Spleen (tissue), 7 donors: Measurements from ENCODE around the gene CYTIP.

ENCODE experiments used
- POLR2AphosphoS5 ChIP-seq, 3 donors: sonication (generic); formaldehyde crosslinking; IDR thresholded peaks; one replicate each; pipeline ENCODE4 v1.5.1; 2017; ENCODE audit warnings: antibody characterized with exemption in 3 of 3
- TF ChIP-seq, protein P1 (sequence below), 11 experiments: fragments of 200-600 bp in 7 of 11; fragments of 450-650 bp in 4 of 11; sonication (generic) in 4 of 11; IDR thresholded peaks in 8 of 11; conservative IDR thresholded peaks in 3 of 11; 1 replicate in 7 of 11; 2 replicates in 4 of 11; pipeline versions ENCODE4 v1.4.0 to v1.8.0; 2016 to 2021; ENCODE audit warnings: antibody characterized with exemption in 11 of 11, inconsistent platforms in 4 of 11, mild to moderate bottlenecking in 1 of 11
- donor health status: DM: no; HTN: no; CAD: no; lungs with moderate emphysema.
- donor health status: DM: no; HTN: no; CAD: no.
- donor health status: DM: no; HTN: no; CAD: no.

DNA sequence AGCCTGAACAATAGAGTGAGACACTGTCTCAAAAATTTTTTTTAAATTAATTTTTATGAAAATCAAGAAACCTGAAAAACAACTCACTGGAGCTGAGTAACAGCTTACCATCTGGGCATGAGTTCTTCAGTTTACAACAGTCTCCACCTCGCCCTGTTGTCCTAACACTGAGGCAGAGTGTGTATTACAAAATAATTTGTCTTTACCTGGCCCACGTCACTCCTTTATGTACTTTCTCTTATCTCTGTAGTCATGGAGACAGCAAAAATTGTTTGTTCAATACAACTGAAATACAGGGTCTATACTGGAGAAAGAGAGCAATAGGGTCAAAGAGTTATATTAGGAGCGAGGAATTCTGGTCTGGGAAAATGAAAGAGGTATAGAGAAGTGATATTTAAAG is 48.1 kb downstream of the CYTIP start:
- TF ChIP-seq, protein P1, sequence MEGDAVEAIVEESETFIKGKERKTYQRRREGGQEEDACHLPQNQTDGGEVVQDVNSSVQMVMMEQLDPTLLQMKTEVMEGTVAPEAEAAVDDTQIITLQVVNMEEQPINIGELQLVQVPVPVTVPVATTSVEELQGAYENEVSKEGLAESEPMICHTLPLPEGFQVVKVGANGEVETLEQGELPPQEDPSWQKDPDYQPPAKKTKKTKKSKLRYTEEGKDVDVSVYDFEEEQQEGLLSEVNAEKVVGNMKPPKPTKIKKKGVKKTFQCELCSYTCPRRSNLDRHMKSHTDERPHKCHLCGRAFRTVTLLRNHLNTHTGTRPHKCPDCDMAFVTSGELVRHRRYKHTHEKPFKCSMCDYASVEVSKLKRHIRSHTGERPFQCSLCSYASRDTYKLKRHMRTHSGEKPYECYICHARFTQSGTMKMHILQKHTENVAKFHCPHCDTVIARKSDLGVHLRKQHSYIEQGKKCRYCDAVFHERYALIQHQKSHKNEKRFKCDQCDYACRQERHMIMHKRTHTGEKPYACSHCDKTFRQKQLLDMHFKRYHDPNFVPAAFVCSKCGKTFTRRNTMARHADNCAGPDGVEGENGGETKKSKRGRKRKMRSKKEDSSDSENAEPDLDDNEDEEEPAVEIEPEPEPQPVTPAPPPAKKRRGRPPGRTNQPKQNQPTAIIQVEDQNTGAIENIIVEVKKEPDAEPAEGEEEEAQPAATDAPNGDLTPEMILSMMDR (IDR thresholded peaks at IDR 0.05 in 8 of 11, conservative IDR thresholded peaks at IDR 0.05 in 3 of 11), result no peak
- TF ChIP-seq POLR2AphosphoS5 (IDR thresholded peaks at IDR 0.05), result no peak
